Melanocyte of skin (primary cell): Measurements from ENCODE around the gene PAEP. TPM values are rescaled to one million over a fixed set of nuclear protein-coding genes. Genes with fewer than 3 reads are reported as not detected.

Experiments
- total RNA-seq, 2 donors: library from RNA; depleted of rRNA; stranded (reverse); fragments of >200 nt; gene quantifications; 2 replicates each; pipeline ENCODE4 v1.2.3, GENCODE V29; 2012

The PAEP gene
- 10 to 100 TPM in 1 of 2 donors, 1 to 10 TPM in 1; 10.0 to 11.0 TPM for total RNA-seq

DNA sequence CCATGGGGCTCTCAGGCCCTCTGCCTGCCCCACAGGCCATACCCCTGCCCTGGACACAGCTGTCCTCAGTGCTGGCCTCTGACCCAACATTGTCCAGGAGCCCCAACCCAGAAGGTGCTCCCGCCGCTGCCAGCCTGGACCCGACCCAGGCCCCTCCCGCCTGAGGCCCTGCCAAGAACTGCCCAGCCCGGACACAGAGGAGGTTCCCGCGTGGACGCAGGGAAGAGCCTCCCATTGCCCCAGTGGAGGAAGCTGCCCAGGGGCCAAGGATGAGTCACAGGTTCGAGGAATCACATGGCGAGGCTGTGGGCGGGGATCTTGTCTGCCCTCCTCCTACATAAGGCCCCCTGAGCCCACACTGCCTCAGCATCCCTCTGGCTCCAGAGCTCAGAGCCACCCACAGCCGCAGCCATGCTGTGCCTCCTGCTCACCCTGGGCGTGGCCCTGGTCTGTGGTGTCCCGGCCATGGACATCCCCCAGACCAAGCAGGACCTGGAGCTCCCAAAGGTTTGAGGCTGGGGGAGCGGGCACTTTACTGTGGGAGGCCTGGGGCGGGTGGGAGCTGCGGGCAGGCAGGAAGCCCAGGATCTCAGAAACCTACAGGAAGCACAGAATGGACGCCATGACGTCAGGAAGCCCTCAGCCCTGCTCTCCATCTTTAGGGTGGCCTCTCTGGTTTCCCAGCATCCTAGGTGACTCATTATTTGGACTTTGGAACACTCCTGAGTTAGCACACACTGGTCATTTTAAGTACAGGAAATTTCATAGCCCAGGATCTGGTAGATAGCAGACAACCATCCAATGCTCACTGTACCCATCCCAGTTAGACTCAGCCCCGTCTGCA is at the start of gene PAEP:
Gene PAEP (plus strand): TSS at position 366 of the 844 bp plus-strand sequence.

GRCh38 chr9:135520916-135521607 is 40.5 kb upstream of the PAEP start, which contains the start of gene LCN1:
Gene LCN1, plus strand, starts transcription at chr9:135521440. Its CDS starts 58 bp downstream, at chr9:135521498.

DNA sequence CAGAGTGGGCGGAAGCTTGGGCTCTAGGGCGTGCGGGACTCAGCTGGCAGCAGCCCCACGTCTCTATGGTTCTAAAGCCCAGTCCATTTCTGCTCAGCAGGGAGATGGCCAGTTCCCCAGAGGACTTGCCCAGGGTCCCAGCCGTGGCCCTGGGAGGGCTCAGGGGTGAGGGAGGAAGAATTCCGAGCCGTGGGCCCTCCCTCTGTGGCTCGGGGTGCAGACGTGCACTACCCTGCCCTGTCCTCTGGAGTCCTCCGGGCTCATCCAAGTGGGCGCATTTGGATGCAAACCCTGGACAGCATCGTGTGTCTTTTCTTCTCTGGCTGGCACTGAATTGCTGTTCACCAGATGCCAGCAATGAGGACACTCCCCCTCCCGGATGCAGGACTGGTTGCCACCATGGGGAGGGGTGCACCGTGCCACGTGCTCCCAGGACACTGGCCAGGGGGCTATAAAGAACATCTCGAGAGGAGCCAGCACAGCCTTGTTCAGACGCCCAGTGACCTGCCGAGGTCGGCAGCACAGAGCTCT is 15.8 kb upstream of the PAEP start, which contains the start of gene OBP2A:
Gene OBP2A (plus strand): TSS at position 481 of the 531 bp plus-strand sequence. CDS start 55 bp downstream, outside the sequence.

Other genes starting within 250 kb of the PAEP start
- gene PPP1R26, start 82.0 kb upstream of the PAEP start, total RNA-seq: 10 to 100 TPM; 13.1 to 16.3 TPM
- 10 to 100 TPM; 25.1 to 57.3 TPM for gene MRPS2, start 61.1 kb upstream of the PAEP start, total RNA-seq
- gene LCN1, start 40.3 kb upstream of the PAEP start, total RNA-seq: not detected
- not detected for gene OBP2A, start 15.6 kb upstream of the PAEP start, total RNA-seq
- not detected for gene GLT6D1, start 77.8 kb downstream of the PAEP start, total RNA-seq
- not detected for gene LCN9, start 101.6 kb downstream of the PAEP start, total RNA-seq
- not detected for gene SOHLH1, start 137.7 kb downstream of the PAEP start, total RNA-seq
- gene KCNT1, start 140.4 kb downstream of the PAEP start, total RNA-seq: not detected